Right cardiac atrium (tissue), 5 donors: ENCODE measurements around the gene TPH2. TPM values are rescaled to one million over a fixed set of nuclear protein-coding genes. Genes with fewer than 3 reads are reported as not detected.

Experiments
- ATAC-seq, 2 donors: fragments of 200-7000 bp; cut with Tn5 transposase; one replicate each; pipeline versions ENCODE4 v1.8.0 to v1.9.1; 2020; ENCODE audit warnings: moderate library complexity in 2 of 2, mild to moderate bottlenecking in 1 of 2
- DNase-seq, 3 donors: peaks; one replicate each; pipeline ENCODE4 v3.0.0-alpha.2; 2020
- H3K27ac ChIP-seq: one replicate; pipeline ENCODE4 v1.5.1; 2013; ENCODE audit warnings: mild to moderate bottlenecking, low read length, control low read depth, moderate library complexity
- H3K27me3 ChIP-seq: one replicate; pipeline ENCODE4 v1.6.1; 2013; ENCODE audit not compliant: control insufficient read depth, insufficient read depth
- H3K4me1 ChIP-seq: one replicate; pipeline ENCODE4 v1.6.1; 2013; ENCODE audit warnings: low read length; ENCODE audit not compliant: control insufficient read depth, insufficient read depth
- H3K4me3 ChIP-seq: one replicate; pipeline ENCODE4 v1.5.1; 2013; ENCODE audit warnings: low read length, control low read depth
- H3K9me3 ChIP-seq: one replicate; pipeline ENCODE4 v1.6.1; 2013; ENCODE audit warnings: low read length; ENCODE audit not compliant: control insufficient read depth
- WGBS: extraction: QIAGEN DNeasy Blood & Tissue Kit; methylation state at CpG from one replicate; pipeline ENCODE4 v1.1.7; 2013; 5-methylcytosine and 5-hydroxymethylcytosine counted together
- intact Hi-C, 4 donors: fragments of 100-400 bp; cut with DNase I; formaldehyde crosslinking; loops; one replicate each; pipeline versions ENCODE4 v1.11.0 to v1.14.0; 2022 to 2023
- long read RNA-seq, 4 donors: library from polyadenylated mRNA; unstranded; transcript quantifications; one replicate each; pipeline ENCODE4 v2.0.0, GENCODE V29; 2020 to 2021
- polyA plus RNA-seq: library from polyadenylated mRNA; stranded (reverse); fragments of 200-250 nt; gene quantifications from one replicate; pipeline ENCODE4 v1.2.3, GENCODE V29; 2013
- total RNA-seq, 4 donors: library from RNA; stranded (reverse); fragmentation: NEBNext Ultra II Directional; extraction: Animal tissue kit (Norgen Biotek cat#: 25700); gene quantifications; one replicate each; pipeline ENCODE4 v1.2.1, GENCODE V29; 2021
- donor health status: healthy with polysubstance abuse.
- donor health status: DM: no; HTN: yes; CAD: no.
- donor health status: DM: no; HTN: no; CAD: no.
- donor health status: DM: no; HTN: yes; CAD: no; lungs with severe emphysema.
- donor health status: DM: yes; HTN: yes; CAD: no.

TPH2 gene
- total RNA-seq (not detected), polyA plus RNA-seq (not detected)
- long read RNA-seq, donor 1 = 0 reads
- long read RNA-seq, donor 2 = 0 reads
- long read RNA-seq, donor 3 = 0 reads
- long read RNA-seq, donor 4 = 0 reads

- intact Hi-C loops = no loop called here
- no peaks in the 10 kb centered on the region for H3K4me1 ChIP-seq
- WGBS = 19% methylated on average over 16 of the region's 16 CpGs
- no peak within 1 kb of the TSS for H3K27ac ChIP-seq
- no peaks in the 10 kb centered on the region for H3K9me3 ChIP-seq
- peaks cover 3% of the 10 kb centered on the region for H3K27me3 ChIP-seq
- peak in 1 of 2 donors; percentile 51 for ATAC-seq
- peak; percentile 20 to 70 (median 61) for DNase-seq
- no peak within 1 kb of the TSS for H3K4me3 ChIP-seq
Observed at GRCh38 chr12:71938728-71939385, at the start of gene TPH2. Gene TPH2 (plus strand): TSS chr12:71938845. CDS start chr12:71938987, 142 bp downstream.

DNA sequence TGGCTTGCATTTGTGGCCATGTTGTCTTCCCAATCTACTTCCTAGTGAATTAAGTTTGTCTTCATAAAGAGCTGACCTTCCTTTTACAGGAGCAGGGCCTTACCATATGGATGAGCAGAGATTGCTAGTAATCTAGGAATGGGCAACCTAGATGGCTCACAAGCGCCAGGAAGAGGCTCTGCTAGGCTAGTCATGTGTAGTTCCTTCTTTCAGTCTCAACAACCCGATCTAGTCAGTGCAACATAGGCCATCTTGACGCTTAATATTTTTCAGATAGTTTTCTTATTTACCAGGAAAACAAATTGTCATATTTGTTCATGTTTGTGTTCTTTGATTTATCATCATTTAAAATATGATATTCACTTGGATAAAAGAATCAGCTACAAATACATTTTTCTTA, 48.2 kb upstream of the TPH2 start:
- Histone ChIP-seq H3K27ac (no peak overlapping the region), H3K4me3 (no peak overlapping the region), H3K4me1 (no peaks in the 10 kb centered on the region), H3K27me3 (no peaks in the 10 kb centered on the region), H3K9me3 (no peaks in the 10 kb centered on the region)
- intact Hi-C loops = no loop called here
- ATAC-seq (no peak), DNase-seq (no peak)
- WGBS = 98% methylated on average over 3 of the region's 3 CpGs

- Histone ChIP-seq H3K4me1 (no peaks in the 10 kb centered on the region), H3K9me3 (no peaks in the 10 kb centered on the region), H3K4me3 (no peak overlapping the region), H3K27me3 (no peaks in the 10 kb centered on the region), H3K27ac (no peak overlapping the region)
- 76% methylated on average over 1 of the region's 1 CpG for WGBS
- DNase-seq (no peak), ATAC-seq (no peak)
- intact Hi-C loops = no loop called here
Observed at GRCh38 chr12:71892059-71892458, 46.6 kb upstream of the TPH2 start.

DNA sequence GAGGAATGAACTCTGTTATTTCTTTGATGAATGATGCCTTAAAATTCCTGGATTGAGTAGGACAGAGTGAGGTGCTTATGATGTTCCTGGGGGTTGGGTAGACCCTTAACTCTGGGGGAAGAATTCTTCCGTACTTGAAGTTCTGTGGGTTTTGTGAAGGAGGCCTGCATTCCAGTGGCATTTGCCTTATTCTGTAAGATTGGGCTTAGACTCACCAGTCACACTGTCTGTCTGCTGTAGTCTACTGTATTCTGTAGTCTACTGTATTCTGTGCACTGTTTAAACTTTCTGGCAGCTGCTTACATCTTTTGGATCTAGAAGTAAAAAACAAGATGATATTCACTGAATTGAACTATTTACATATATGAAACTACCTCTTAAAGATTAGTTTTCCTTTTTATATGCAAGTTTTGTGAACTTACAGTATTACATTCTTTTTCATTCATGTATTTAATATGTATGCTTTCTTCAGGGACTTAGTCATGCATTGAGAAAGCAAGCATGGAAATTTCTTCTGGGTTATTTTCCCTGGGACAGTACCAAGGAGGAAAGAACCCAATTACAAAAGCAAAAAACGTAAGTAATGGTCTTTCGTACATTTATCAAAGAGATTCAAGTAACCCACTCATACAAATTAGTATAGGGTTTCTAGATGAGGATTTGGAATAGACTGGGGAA, 42.3 kb upstream of the TPH2 start:
- Histone ChIP-seq H3K4me1 (no peaks in the 10 kb centered on the region), H3K9me3 (no peaks in the 10 kb centered on the region), H3K27me3 (no peaks in the 10 kb centered on the region), H3K27ac (no peak overlapping the region), H3K4me3 (no peak overlapping the region)
- WGBS = 90% methylated on average over 3 of the region's 3 CpGs
- intact Hi-C loops = no loop called here
- no peak for ATAC-seq
- no peak for DNase-seq

DNA sequence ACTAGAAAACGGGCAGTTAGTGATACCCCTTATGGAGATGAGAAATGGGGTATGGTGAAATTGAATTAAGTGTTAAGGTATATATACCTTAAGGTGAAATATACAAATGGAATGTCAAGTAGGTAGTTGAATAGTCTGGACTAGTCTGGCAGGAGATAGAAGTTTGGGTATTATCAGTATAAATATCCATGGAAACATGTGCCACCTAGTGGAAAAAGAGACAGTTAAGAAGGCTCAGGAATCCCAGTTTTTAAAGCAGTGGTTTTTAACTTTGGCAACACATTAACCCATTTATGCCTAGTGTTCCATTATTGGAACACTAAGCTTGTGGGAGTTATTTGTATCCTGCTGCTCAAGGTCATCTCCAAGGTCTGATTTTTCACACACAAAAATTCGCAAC, 38.6 kb upstream of the TPH2 start:
- intact Hi-C loops = no loop called here

DNA sequence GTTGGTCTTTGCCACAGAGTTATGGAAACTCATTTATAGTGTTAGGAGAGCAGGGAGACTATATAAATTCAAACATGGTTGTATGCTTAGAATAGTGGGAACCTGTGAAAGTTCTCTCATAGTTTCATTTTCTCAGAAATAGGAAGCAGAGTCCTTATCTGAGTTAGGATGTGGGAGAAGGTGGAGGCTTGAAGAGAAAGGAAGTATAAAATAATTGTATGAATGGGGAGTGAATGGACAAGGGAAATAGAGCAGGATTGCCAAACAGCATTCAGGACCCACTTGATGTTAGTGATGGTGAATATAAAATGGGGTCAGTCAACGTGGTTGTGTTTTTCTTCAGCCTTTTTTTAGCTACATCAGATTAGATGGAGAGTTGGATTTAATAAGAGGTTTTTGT, 34.0 kb upstream of the TPH2 start:
- Histone ChIP-seq H3K9me3 (no peaks in the 10 kb centered on the region), H3K4me1 (no peaks in the 10 kb centered on the region), H3K27ac (no peak overlapping the region), H3K4me3 (no peak overlapping the region), H3K27me3 (no peaks in the 10 kb centered on the region)
- ATAC-seq (peak in 1 of 2 donors; percentile 53), DNase-seq (no peak)
- intact Hi-C loops = no loop called here
- WGBS = 25% methylated on average over 1 of the region's 1 CpG

More for the DNA sequence above, 38.6 kb upstream of the TPH2 start:
- Histone ChIP-seq H3K27ac (no peak overlapping the region), H3K4me3 (no peak overlapping the region), H3K9me3 (no peaks in the 10 kb centered on the region), H3K27me3 (no peaks in the 10 kb centered on the region), H3K4me1 (no peaks in the 10 kb centered on the region)
- ATAC-seq (no peak), DNase-seq (no peak)
- 96% methylated on average over 2 of the region's 2 CpGs for WGBS

DNA sequence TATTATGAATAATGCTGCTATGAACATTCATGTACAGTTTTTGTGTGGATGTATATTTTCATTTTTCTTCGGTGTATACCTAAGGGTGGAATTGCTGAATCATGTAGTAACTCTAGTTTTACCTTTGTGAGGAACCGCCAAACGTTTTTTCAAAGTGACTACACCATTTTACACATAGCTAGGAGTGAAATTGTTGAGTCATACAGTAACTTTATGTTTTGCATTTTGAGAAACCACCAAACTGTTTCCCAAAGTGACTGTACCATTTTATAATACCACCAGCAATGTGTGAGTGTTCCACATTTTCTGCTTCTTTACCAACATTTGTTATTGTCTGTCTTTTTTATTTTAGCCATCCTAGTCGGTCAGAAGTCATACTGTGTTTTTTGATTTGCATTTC, 3.1 kb upstream of the TPH2 start:
- no peak for DNase-seq

GRCh38 chr12:71940068-71940467, 1.4 kb downstream of the TPH2 start:
- intact Hi-C loops = no loop called here
- DNase-seq = no peak
- peaks cover 3% of the 10 kb centered on the region for H3K27me3 ChIP-seq

More for the DNA sequence above, 3.1 kb upstream of the TPH2 start:
- H3K27ac ChIP-seq = no peak overlapping the region
- no peaks in the 10 kb centered on the region for H3K4me1 ChIP-seq
- H3K9me3 ChIP-seq = no peaks in the 10 kb centered on the region
- no peak for ATAC-seq
- H3K4me3 ChIP-seq = no peak overlapping the region
- intact Hi-C loops = no loop called here
- 68% methylated on average over 4 of the region's 4 CpGs for WGBS
- H3K27me3 ChIP-seq = peaks cover 3% of the 10 kb centered on the region

DNA sequence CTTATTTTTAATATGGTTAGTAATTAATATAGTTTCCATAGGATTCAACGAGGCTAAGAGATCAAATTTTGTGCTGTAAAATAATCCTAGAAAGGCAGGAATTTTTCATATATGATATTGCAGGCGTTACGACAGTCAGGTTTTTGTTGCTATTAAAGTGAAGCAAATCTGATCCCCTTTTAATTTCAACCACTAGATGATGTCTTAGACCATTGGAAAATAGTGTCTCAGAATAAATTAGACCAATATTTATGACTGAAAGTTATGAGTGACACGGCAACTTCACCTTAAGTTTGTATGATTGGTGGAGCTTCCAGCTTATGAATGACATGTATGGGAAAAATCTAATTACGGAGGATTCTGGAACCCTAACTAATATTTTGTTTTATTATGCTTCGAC, 2.5 kb downstream of the TPH2 start:
- intact Hi-C loops = no loop called here
- WGBS = 80% methylated on average over 6 of the region's 6 CpGs
- DNase-seq (no peak), ATAC-seq (no peak)
- Histone ChIP-seq H3K9me3 (no peaks in the 10 kb centered on the region), H3K27me3 (peaks cover 3% of the 10 kb centered on the region), H3K4me3 (no peak overlapping the region), H3K4me1 (no peaks in the 10 kb centered on the region), H3K27ac (no peak overlapping the region)

More at GRCh38 chr12:71940068-71940467, 1.4 kb downstream of the TPH2 start:
- Histone ChIP-seq H3K4me3 (no peak overlapping the region), H3K9me3 (no peaks in the 10 kb centered on the region), H3K4me1 (no peaks in the 10 kb centered on the region), H3K27ac (no peak overlapping the region)
- ATAC-seq = no peak

DNA sequence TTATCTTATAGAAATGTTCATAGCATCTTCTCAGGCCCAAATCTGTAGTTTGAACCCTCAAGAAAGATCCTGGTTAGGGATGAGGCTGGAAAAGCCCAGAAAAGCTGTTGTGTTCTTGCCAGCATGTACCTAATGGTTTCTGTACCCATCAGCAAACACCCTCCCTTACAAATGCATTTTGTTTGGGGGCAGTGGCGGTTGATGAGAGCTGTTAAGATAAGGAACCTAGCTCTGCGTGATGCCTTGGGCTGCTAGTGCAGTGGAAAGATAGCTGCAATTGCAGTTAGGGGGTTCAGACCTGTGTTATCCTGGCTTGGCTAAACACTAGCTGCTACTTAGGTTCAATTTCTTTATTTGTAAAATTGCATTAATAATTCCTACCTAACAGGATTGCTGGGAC, 3.6 kb downstream of the TPH2 start:
- DNase-seq (no peak), ATAC-seq (no peak)
- Histone ChIP-seq H3K27ac (no peak overlapping the region), H3K27me3 (peaks cover 3% of the 10 kb centered on the region), H3K4me3 (no peak overlapping the region), H3K4me1 (no peaks in the 10 kb centered on the region), H3K9me3 (no peaks in the 10 kb centered on the region)
- 36% methylated on average over 2 of the region's 2 CpGs for WGBS
- intact Hi-C loops = no loop called here

DNA sequence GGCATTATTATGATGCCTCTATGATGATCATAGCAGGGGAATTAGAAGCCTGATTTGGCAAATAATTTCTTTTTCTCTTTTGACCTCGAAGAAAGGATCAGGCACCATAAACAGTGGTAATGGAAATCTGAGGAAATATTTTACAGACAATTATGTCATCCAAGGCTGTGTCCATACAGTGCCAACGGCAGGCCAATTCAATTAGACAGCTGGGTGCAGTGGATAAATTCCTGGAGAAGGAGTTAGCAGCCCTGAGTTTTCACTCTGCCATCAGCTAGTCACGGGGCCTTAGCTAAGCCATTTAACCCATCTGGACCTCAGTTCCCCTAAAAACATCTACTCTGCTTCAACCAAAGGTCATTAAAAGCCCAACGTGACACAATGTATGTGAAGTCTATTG, 4.1 kb downstream of the TPH2 start:
- ATAC-seq (no peak), DNase-seq (no peak)
- intact Hi-C loops = no loop called here
- no peaks in the 10 kb centered on the region for H3K4me1 ChIP-seq
- no peak overlapping the region for H3K27ac ChIP-seq
- 32% methylated on average over 4 of the region's 4 CpGs for WGBS
- peaks cover 3% of the 10 kb centered on the region for H3K27me3 ChIP-seq
- no peaks in the 10 kb centered on the region for H3K9me3 ChIP-seq
- H3K4me3 ChIP-seq = no peak overlapping the region
